ENCODE results near the gene DELE1.

The DELE1 gene

GRCh38 chr5:141909212-141909611, 14.5 kb upstream of the DELE1 start:
- TF ChIP-seq TAF1 (IDR thresholded peaks at IDR 0.05; ENCODE audit: borderline replicate concordance, insufficient read depth, low read length): no peak
- TF ChIP-seq FOXP2 (optimal IDR thresholded peaks at IDR 0.05; ENCODE audit: borderline replicate concordance, extremely low read depth, extremely low read length, insufficient read depth): no peak
- no peak for TF ChIP-seq POLR2AphosphoS5 (IDR thresholded peaks at IDR 0.05; ENCODE audit: low read depth, low read length)
- no peak for TF ChIP-seq REST (IDR thresholded peaks at IDR 0.05; ENCODE audit: insufficient read depth in 1 of 2, low read depth in 2 of 2, low read length in 2 of 2)
- no peak for TF ChIP-seq SIN3A (IDR thresholded peaks at IDR 0.05; ENCODE audit: borderline replicate concordance, insufficient read depth, low read length)

GRCh38 chr5:141910271-141910673, 13.4 kb upstream of the DELE1 start:
- no peak for TF ChIP-seq SIN3A (IDR thresholded peaks at IDR 0.05; ENCODE audit: borderline replicate concordance, insufficient read depth, low read length)
- TF ChIP-seq FOXP2 (optimal IDR thresholded peaks at IDR 0.05; ENCODE audit: borderline replicate concordance, extremely low read depth, extremely low read length, insufficient read depth): no peak
- TF ChIP-seq POLR2AphosphoS5 (IDR thresholded peaks at IDR 0.05; ENCODE audit: low read depth, low read length): no peak
- no peak for TF ChIP-seq REST (IDR thresholded peaks at IDR 0.05; ENCODE audit: insufficient read depth in 1 of 2, low read depth in 2 of 2, low read length in 2 of 2)

- TF ChIP-seq SIN3A (IDR thresholded peaks at IDR 0.05; ENCODE audit: borderline replicate concordance, insufficient read depth, low read length): no peak
- no peak for TF ChIP-seq FOXP2 (optimal IDR thresholded peaks at IDR 0.05; ENCODE audit: borderline replicate concordance, extremely low read depth, extremely low read length, insufficient read depth)
- TF ChIP-seq TAF1 (IDR thresholded peaks at IDR 0.05; ENCODE audit: borderline replicate concordance, insufficient read depth, low read length): no peak
- TF ChIP-seq POLR2AphosphoS5 (IDR thresholded peaks at IDR 0.05; ENCODE audit: low read depth, low read length): no peak
- TF ChIP-seq REST (IDR thresholded peaks at IDR 0.05; ENCODE audit: insufficient read depth in 1 of 2, low read depth in 2 of 2, low read length in 2 of 2): no peak
Observed at GRCh38 chr5:141913560-141914198, 10.0 kb upstream of the DELE1 start.

- TF ChIP-seq REST (IDR thresholded peaks at IDR 0.05; ENCODE audit: insufficient read depth in 1 of 2, low read depth in 2 of 2, low read length in 2 of 2) (no peak), POLR2AphosphoS5 (IDR thresholded peaks at IDR 0.05; ENCODE audit: low read depth, low read length) (no peak), FOXP2 (optimal IDR thresholded peaks at IDR 0.05; ENCODE audit: borderline replicate concordance, extremely low read depth, extremely low read length, insufficient read depth) (no peak), SIN3A (IDR thresholded peaks at IDR 0.05; ENCODE audit: borderline replicate concordance, insufficient read depth, low read length) (no peak), TAF1 (IDR thresholded peaks at IDR 0.05; ENCODE audit: borderline replicate concordance, insufficient read depth, low read length) (no peak)
Observed at GRCh38 chr5:141914199-141914743, 9.4 kb upstream of the DELE1 start.

All from PFSK-1 (cell line).